Gastroesophageal sphincter (tissue), 3 donors: ENCODE results near the gene WWTR1.

Experiments
- CTCF ChIP-seq, 4 experiments: fragments of 200-600 bp in 2 of 4; fragments of 450-650 bp in 2 of 4; sonication (generic) in 1 of 4; IDR thresholded peaks; one replicate each; pipeline ENCODE4 v1.5.1; 2017 to 2019; ENCODE audit warnings: antibody characterized with exemption in 4 of 4, mild to moderate bottlenecking in 2 of 4, moderate library complexity in 2 of 4
- POLR2A ChIP-seq, 2 donors: fragments of 450-650 bp; IDR thresholded peaks; one replicate each; pipeline ENCODE4 v1.6.1; 2017; ENCODE audit warnings: antibody characterized with exemption in 2 of 2, mild to moderate bottlenecking in 2 of 2, moderate library complexity in 1 of 2
- POLR2AphosphoS5 ChIP-seq: sonication (generic); formaldehyde crosslinking; IDR thresholded peaks from one replicate; pipeline ENCODE4 v1.6.1; 2017; ENCODE audit warnings: antibody characterized with exemption

GRCh38 chr3:149560617-149561016 lies 97.2 kb downstream of the WWTR1 start:
- TF ChIP-seq POLR2A (IDR thresholded peaks at IDR 0.05) (no peak), CTCF (IDR thresholded peaks at IDR 0.05) (no peak), POLR2AphosphoS5 (no peak)
